HepG2 (cell line): Measurements from ENCODE around the gene SIMC1. TPM values are rescaled to one million over a fixed set of nuclear protein-coding genes. Genes with fewer than 3 reads are reported as not detected.

Source experiments
- ATM ChIP-seq: fragments of 450-650 bp; IDR thresholded peaks from 2 replicates; pipeline ENCODE4 v1.7.1; 2017; ENCODE audit warnings: mild to moderate bottlenecking, borderline replicate concordance
- FOXM1 ChIP-seq: sonication (generic); formaldehyde crosslinking; IDR thresholded peaks from 2 replicates; pipeline ENCODE4 v1.5.0; 2020; ENCODE audit warnings: missing genetic modification reagents
- GABPA ChIP-seq, 2 experiments: IDR thresholded peaks; 2 replicates each; pipeline ENCODE4 v1.6.1; 2011 to 2016; ENCODE audit warnings: low read depth in 2 of 2, low read length in 1 of 2, missing biosample characterization in 1 of 2, missing genetic modification characterization in 1 of 2
- KLF11 ChIP-seq: IDR thresholded peaks from 2 replicates; pipeline ENCODE4 v1.6.1; 2016; ENCODE audit warnings: missing compliant biosample characterization
- MXD3 ChIP-seq: IDR thresholded peaks from 2 replicates; pipeline ENCODE4 v1.6.1; 2016; ENCODE audit warnings: mild to moderate bottlenecking, missing biosample characterization, missing genetic modification reagents
- POLR2G ChIP-seq: fragments of 200-400 bp; formaldehyde crosslinking; IDR thresholded peaks from 2 replicates; pipeline ENCODE4 v1.6.1; 2018; ENCODE audit warnings: mild to moderate bottlenecking, low read depth, low read length, moderate library complexity
- SIN3A ChIP-seq: IDR thresholded peaks from 2 replicates; pipeline ENCODE4 v1.6.1; 2011; ENCODE audit warnings: low read depth, mild to moderate bottlenecking, control low read depth, low read length, borderline replicate concordance
- SNAPC4 ChIP-seq: sonication (generic); formaldehyde crosslinking; IDR thresholded peaks from 2 replicates; pipeline ENCODE4 v1.4.0; 2020; ENCODE audit warnings: mild to moderate bottlenecking, missing genetic modification reagents
- TFDP2 ChIP-seq: sonication (generic); formaldehyde crosslinking; IDR thresholded peaks from 2 replicates; pipeline ENCODE4 v1.4.0; 2020; ENCODE audit warnings: missing genetic modification reagents
- THRA ChIP-seq: sonication (generic); formaldehyde crosslinking; IDR thresholded peaks from 2 replicates; pipeline ENCODE4 v1.4.0; 2020; ENCODE audit warnings: missing genetic modification reagents, borderline replicate concordance
- ZNF280D ChIP-seq: sonication (generic); formaldehyde crosslinking; IDR thresholded peaks from 2 replicates; pipeline ENCODE4 v1.5.1; 2020; ENCODE audit warnings: mild to moderate bottlenecking, missing genetic modification reagents
- ZNF33B ChIP-seq: sonication (generic); formaldehyde crosslinking; IDR thresholded peaks from 2 replicates; pipeline ENCODE4 v1.5.1; 2020; ENCODE audit warnings: mild to moderate bottlenecking, missing genetic modification reagents
- ZNF44 ChIP-seq: sonication (generic); formaldehyde crosslinking; IDR thresholded peaks from 2 replicates; pipeline ENCODE4 v1.5.1; 2020; ENCODE audit warnings: mild to moderate bottlenecking, missing genetic modification reagents
- ZNF530 ChIP-seq: sonication (generic); formaldehyde crosslinking; IDR thresholded peaks from 2 replicates; pipeline ENCODE4 v1.5.0; 2020; ENCODE audit warnings: low read depth, mild to moderate bottlenecking, missing genetic modification reagents
- ZNF768 ChIP-seq: sonication (generic); formaldehyde crosslinking; IDR thresholded peaks from 2 replicates; pipeline ENCODE4 v1.4.0; 2020; ENCODE audit warnings: missing genetic modification reagents
- ZSCAN21 ChIP-seq: sonication (generic); formaldehyde crosslinking; IDR thresholded peaks from 2 replicates; pipeline ENCODE4 v1.8.0; 2022; ENCODE audit warnings: mild to moderate bottlenecking, missing genetic modification reagents, moderate library complexity, borderline replicate concordance
- polyA plus RNA-seq, 8 experiments: library from polyadenylated mRNA; depleted of rRNA in 3 of 8; stranded (reverse) in 7 of 8; unstranded in 1 of 8; fragments of >200 nt; fragmentation: Illumina TruSeq in 4 of 8; extraction: Trizol in 4 of 8; gene quantifications; 2 replicates each; pipeline versions ENCODE4 v1.2.1 to v1.2.3, GENCODE V29; 2011 to 2016; ENCODE audit warnings: low read depth in 4 of 8, missing spikeins in 1 of 8, mixed read lengths in 1 of 8; ENCODE audit not compliant: insufficient read depth in 1 of 8
- total RNA-seq, 5 experiments: library from RNA; depleted of rRNA; stranded (reverse); fragments of >200 nt; fragmentation: Illumina TruSeq; extraction: Trizol; gene quantifications; 2 replicates each; pipeline ENCODE4 v1.2.3, GENCODE V29; 2016; ENCODE audit warnings: low read depth in 1 of 5

SIMC1 gene
- total and polyA plus RNA-seq, 2 of the 13 experiments (the other 11 are each of a cell fraction or from before 2014, with no cell fraction given), result 5.4 to 6.8 TPM

- TF ChIP-seq THRA (CRISPR knock-in tag) (no peak; the same call in 1 of the 2 replicates), POLR2G (peak; percentile 98), KLF11 (CRISPR knock-in tag) (no peak; the same call in 1 of the 2 replicates), ATM (no peak), FOXM1 (CRISPR knock-in tag) (no peak), ZNF530 (CRISPR knock-in tag) (no peak), GABPA (IDR thresholded peaks at IDR 0.05; ENCODE audit: low read depth, low read length) (no peak), GABPA (CRISPR knock-in tag; IDR thresholded peaks at IDR 0.05; ENCODE audit: low read depth) (peak; percentile 66; the same call in 1 of the 2 replicates), SNAPC4 (CRISPR knock-in tag) (peak; percentile 62; the same call in 1 of the 2 replicates), ZSCAN21 (CRISPR knock-in tag) (peak; percentile 84; the same call in 1 of the 2 replicates), ZNF768 (peak; percentile 68; the same call in 1 of the 2 replicates), MXD3 (CRISPR knock-in tag) (peak; percentile 87), ZNF280D (CRISPR knock-in tag) (0 out of 2 replicates have a peak, but pooled peaks have one; percentile 31), ZNF44 (CRISPR knock-in tag) (peak; percentile 82; the same call in 1 of the 2 replicates), TFDP2 (CRISPR knock-in tag) (peak; percentile 72), ZNF33B (CRISPR knock-in tag) (no peak), SIN3A (0 out of 2 replicates have a peak, but pooled peaks have one; percentile 94)
Observed at GRCh38 chr5:176361437-176362232, 123.4 kb downstream of the SIMC1 start, which contains the start of gene KIAA1191 (continued).
